NCI-H1092 (cell line): ENCODE data around the gene SH2D3A.

Source experiments
- DNase-seq: peaks from one replicate; lab custom pipeline; 2025; lab: John Stamatoyannopoulos, UW

SH2D3A gene

GRCh38 chr19:6737873-6738786, 29.1 kb downstream of the SH2D3A start:
- DNase-seq: no peak

- DNase-seq: peak; percentile 99
These were observed 29.9 kb downstream of the SH2D3A start, which contains the start of gene GPR108 for GRCh38 chr19:6737284-6737872. TSS of gene GPR108 (minus strand) at chr19:6737580. CDS start at chr19:6737576, 4 bp downstream.

GRCh38 chr19:6736917-6737283, 30.3 kb downstream of the SH2D3A start:
- no peak for DNase-seq

- DNase-seq: peak; percentile 17
These were observed 30.9 kb downstream of the SH2D3A start for GRCh38 chr19:6736169-6736916.

- no peak for DNase-seq
These were observed 31.9 kb downstream of the SH2D3A start for GRCh38 chr19:6735181-6735911.

- no peak for DNase-seq
These were observed 33.0 kb downstream of the SH2D3A start for GRCh38 chr19:6734096-6734696.

- DNase-seq: no peak
These were observed 33.7 kb downstream of the SH2D3A start for GRCh38 chr19:6733338-6734095.

GRCh38 chr19:6732803-6733337, 34.4 kb downstream of the SH2D3A start:
- DNase-seq: no peak

GRCh38 chr19:6731822-6732221, 35.4 kb downstream of the SH2D3A start:
- no peak for DNase-seq

GRCh38 chr19:6730941-6731670, 36.1 kb downstream of the SH2D3A start:
- no peak for DNase-seq

GRCh38 chr19:6730153-6730804, 37.0 kb downstream of the SH2D3A start:
- no peak for DNase-seq

- no peak for DNase-seq
These were observed 37.6 kb downstream of the SH2D3A start for GRCh38 chr19:6729573-6730152.

GRCh38 chr19:6728346-6728745, 38.9 kb downstream of the SH2D3A start:
- no peak for DNase-seq

GRCh38 chr19:6725513-6726231, 41.6 kb downstream of the SH2D3A start:
- no peak for DNase-seq

GRCh38 chr19:6724631-6725492, 42.4 kb downstream of the SH2D3A start:
- no peak for DNase-seq

- no peak for DNase-seq
These were observed 43.5 kb downstream of the SH2D3A start for GRCh38 chr19:6723738-6724137.

- no peak for DNase-seq
These were observed 44.1 kb downstream of the SH2D3A start for GRCh38 chr19:6723108-6723618.
